ENCODE measurements around the gene SI. TPM values are rescaled to one million over a fixed set of nuclear protein-coding genes. Genes with fewer than 3 reads are reported as not detected.

Gene SI
- total and polyA plus RNA-seq, 11 donors: 0.01 TPM; not detected in 10

DNA sequence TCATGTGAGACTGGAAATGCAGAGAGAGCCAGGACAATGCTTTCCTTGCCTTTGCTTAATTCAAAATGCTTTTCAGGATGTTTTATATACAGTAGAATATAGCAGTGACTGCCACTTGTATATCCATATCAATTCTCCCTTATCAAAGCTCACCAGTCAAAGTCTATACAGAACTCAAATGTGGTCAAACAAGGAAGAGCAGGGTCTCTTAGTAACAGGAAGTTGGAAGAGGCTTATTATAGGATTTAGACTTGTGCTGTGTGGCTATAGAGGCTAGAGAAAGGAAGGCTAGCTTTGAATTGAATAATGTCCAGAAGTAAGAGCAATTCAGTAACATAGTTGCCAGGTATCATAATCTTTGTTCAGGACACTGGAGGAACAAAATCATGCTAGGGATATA, 4.4 kb upstream of the SI start:
- Histone ChIP-seq H3K4me3 (no peak overlapping the region), H3K4me1 (no peaks in the 10 kb centered on the region), H3K27me3 (no peaks in the 10 kb centered on the region), H3K36me3 (no peaks in the 10 kb centered on the region), H3K9me3 (peaks cover 0 to 6% (median 0%) of the 10 kb centered on the region in 12 donors), H3K27ac (no peak overlapping the region)
- TF ChIP-seq, protein P1, sequence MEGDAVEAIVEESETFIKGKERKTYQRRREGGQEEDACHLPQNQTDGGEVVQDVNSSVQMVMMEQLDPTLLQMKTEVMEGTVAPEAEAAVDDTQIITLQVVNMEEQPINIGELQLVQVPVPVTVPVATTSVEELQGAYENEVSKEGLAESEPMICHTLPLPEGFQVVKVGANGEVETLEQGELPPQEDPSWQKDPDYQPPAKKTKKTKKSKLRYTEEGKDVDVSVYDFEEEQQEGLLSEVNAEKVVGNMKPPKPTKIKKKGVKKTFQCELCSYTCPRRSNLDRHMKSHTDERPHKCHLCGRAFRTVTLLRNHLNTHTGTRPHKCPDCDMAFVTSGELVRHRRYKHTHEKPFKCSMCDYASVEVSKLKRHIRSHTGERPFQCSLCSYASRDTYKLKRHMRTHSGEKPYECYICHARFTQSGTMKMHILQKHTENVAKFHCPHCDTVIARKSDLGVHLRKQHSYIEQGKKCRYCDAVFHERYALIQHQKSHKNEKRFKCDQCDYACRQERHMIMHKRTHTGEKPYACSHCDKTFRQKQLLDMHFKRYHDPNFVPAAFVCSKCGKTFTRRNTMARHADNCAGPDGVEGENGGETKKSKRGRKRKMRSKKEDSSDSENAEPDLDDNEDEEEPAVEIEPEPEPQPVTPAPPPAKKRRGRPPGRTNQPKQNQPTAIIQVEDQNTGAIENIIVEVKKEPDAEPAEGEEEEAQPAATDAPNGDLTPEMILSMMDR (IDR thresholded peaks at IDR 0.05): no peak
- no peak for TF ChIP-seq POLR2A (IDR thresholded peaks at IDR 0.05)
- ATAC-seq: no peak
- DNase-seq: no peak
- intact Hi-C loops (cut with DNase I): no loop called here

DNA sequence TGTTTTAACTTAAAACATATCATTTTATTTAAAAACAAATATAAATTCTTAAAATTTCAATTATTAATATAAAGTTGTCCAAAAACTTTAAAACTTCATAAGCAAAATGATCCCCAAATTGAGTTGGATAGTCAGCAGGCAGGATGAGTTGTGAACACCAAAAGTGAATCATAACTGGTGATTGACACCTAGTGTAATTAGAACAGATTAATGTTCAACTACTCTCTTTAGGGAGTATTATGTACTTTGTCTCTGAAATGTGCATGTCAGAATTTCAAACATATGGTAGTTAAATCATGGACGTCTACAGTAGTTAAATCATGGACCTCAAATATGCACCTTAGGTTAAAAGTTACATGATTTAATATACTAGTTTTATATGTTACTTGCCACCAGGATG, 2.9 kb upstream of the SI start:
- no peaks in the 10 kb centered on the region for H3K27me3 ChIP-seq
- no peak for TF ChIP-seq POLR2A (IDR thresholded peaks at IDR 0.05)
- TF ChIP-seq, protein P1 (IDR thresholded peaks at IDR 0.05): no peak
- H3K4me1 ChIP-seq: no peaks in the 10 kb centered on the region
- no peak for DNase-seq
- ATAC-seq: no peak
- peaks cover 0 to 6% (median 0%) of the 10 kb centered on the region in 12 donors for H3K9me3 ChIP-seq
- 25 to 50% (median 43%) methylated on average over 1 of the region's 1 CpG for WGBS, 4 donors
- intact Hi-C loops (cut with DNase I): no loop called here
- no peak overlapping the region for H3K4me3 ChIP-seq
- H3K27ac ChIP-seq: no peak overlapping the region
- H3K36me3 ChIP-seq: no peaks in the 10 kb centered on the region

DNA sequence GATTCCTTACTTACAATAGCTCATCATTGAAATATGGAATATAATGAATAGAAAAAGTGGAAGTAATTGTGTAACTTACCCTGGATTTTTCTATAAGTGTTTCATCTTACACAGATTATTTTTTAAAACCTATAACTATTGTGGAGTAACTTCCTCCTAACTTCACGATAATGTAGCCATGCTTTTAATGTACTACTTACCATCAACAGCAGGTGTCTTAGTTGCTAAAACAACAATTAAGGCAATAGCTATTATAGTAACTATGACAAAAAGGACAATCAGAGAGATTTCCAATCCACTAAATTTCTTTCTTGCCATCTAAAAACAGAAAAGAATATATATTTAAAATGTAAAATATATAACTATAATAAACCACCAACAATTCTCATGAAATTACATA, 2.6 kb downstream of the SI start:
- no peak for ATAC-seq
- no peak overlapping the region for H3K4me3 ChIP-seq
- H3K9me3 ChIP-seq: peaks cover 0 to 5% (median 0%) of the 10 kb centered on the region in 12 donors
- H3K27ac ChIP-seq: no peak overlapping the region
- H3K4me1 ChIP-seq: no peaks in the 10 kb centered on the region
- intact Hi-C loops (cut with DNase I): no loop called here
- no peak for TF ChIP-seq POLR2A (IDR thresholded peaks at IDR 0.05)
- TF ChIP-seq, protein P1 (IDR thresholded peaks at IDR 0.05): no peak
- H3K27me3 ChIP-seq: no peaks in the 10 kb centered on the region
- DNase-seq: no peak
- H3K36me3 ChIP-seq: no peaks in the 10 kb centered on the region
- 34 to 63% (median 55%) methylated on average over 1 of the region's 1 CpG for WGBS, 4 donors

DNA sequence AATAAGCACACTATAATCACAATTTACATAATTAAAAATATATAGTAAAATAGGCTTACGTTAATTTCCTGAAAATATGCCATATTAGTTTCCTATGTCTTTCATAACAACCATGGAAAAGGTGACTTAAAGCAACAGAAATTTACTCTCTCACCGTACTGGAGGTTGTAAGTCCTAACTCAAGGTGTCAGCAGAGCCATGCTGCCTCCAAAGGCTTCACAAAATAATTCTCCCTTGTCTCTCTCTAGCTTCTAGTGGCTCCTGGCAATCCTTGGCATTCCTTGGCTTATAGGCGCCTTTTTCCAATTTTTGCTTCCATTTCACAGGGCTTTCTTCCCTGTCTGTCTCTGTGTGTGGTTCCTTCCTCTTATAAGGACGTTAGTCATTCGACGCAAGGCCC, 7.6 kb downstream of the SI start:
- no peak for TF ChIP-seq POLR2A (IDR thresholded peaks at IDR 0.05)
- TF ChIP-seq, protein P1 (IDR thresholded peaks at IDR 0.05): no peak
- no peak for DNase-seq
- H3K36me3 ChIP-seq: no peaks in the 10 kb centered on the region
- H3K27ac ChIP-seq: no peak overlapping the region
- intact Hi-C loops (cut with DNase I): no loop called here
- no peak for ATAC-seq
- H3K9me3 ChIP-seq: no peaks in the 10 kb centered on the region
- no peaks in the 10 kb centered on the region for H3K27me3 ChIP-seq
- H3K4me3 ChIP-seq: no peak overlapping the region
- WGBS, 4 donors: 66 to 70% (median 68%) methylated on average over 6 of the region's 6 CpGs
- no peaks in the 10 kb centered on the region for H3K4me1 ChIP-seq

Measured in heart left ventricle (tissue), 16 donors.